H1 (cell line): Measurements from ENCODE around the gene DOCK6.

Experiments used
- CTCF ChIP-seq, 3 experiments: IDR thresholded peaks; 1 replicate in 2 of 3; 2 replicates in 1 of 3; pipeline versions ENCODE4 v1.5.1 to v1.6.1; 2011; ENCODE audit warnings: low read length in 3 of 3, mild to moderate bottlenecking in 3 of 3, inconsistent platforms in 2 of 3, low read depth in 1 of 3, moderate library complexity in 1 of 3; ENCODE audit not compliant: insufficient read depth in 1 of 3; ENCODE audit errors: control extremely low read depth in 1 of 3
- EGR1 ChIP-seq: IDR thresholded peaks from 2 replicates; pipeline ENCODE4 v1.6.1; 2011; ENCODE audit warnings: low read depth, low read length, borderline replicate concordance
- EP300 ChIP-seq, 2 experiments: IDR thresholded peaks; 1 replicate in 1 of 2; 2 replicates in 1 of 2; pipeline ENCODE4 v1.6.1; 2011 to 2012; ENCODE audit warnings: low read depth in 2 of 2, low read length in 2 of 2, mild to moderate bottlenecking in 2 of 2, borderline replicate concordance in 1 of 2, inconsistent platforms in 1 of 2, moderate library complexity in 1 of 2
- GTF2F1 ChIP-seq: IDR thresholded peaks from 2 replicates; pipeline ENCODE4 v1.6.1; 2012; ENCODE audit warnings: low read depth, low read length, improper control_type of control experiment, borderline replicate concordance
- POLR2AphosphoS5 ChIP-seq: IDR thresholded peaks from 2 replicates; pipeline ENCODE4 v1.6.1; 2011; ENCODE audit warnings: low read depth, low read length
- SIN3A ChIP-seq, 2 experiments: IDR thresholded peaks in 1 of 2; conservative IDR thresholded peaks in 1 of 2; 2 replicates each; pipeline ENCODE4 v1.6.1; 2011 to 2012; ENCODE audit warnings: low read length in 2 of 2, improper control_type of control experiment in 1 of 2, low read depth in 1 of 2, mild to moderate bottlenecking in 1 of 2
- USF2 ChIP-seq: IDR thresholded peaks from 2 replicates; pipeline ENCODE4 v1.6.1; 2011; ENCODE audit warnings: low read length, improper control_type of control experiment

- TF ChIP-seq CTCF (IDR thresholded peaks at IDR 0.05; ENCODE audit: control extremely low read depth in 1 of 3, insufficient read depth in 1 of 3, low read depth in 1 of 3, low read length in 3 of 3) (no peak), SIN3A (conservative IDR thresholded peaks at IDR 0.05 in 1 of 2, IDR thresholded peaks at IDR 0.05 in 1 of 2; ENCODE audit: low read depth in 1 of 2, low read length in 2 of 2) (no peak), GTF2F1 (no peak), POLR2AphosphoS5 (no peak), EP300 (IDR thresholded peaks at IDR 0.05; ENCODE audit: borderline replicate concordance in 1 of 2, low read depth in 2 of 2, low read length in 2 of 2) (no peak), EGR1 (no peak), USF2 (no peak)
Measured at GRCh38 chr19:11200015-11200574, 62.2 kb downstream of the DOCK6 start.
